Heart left ventricle (tissue), 13 donors: Measurements from ENCODE around the gene NLRP3.

Source experiments
- CTCF ChIP-seq, 12 donors: fragments of 200-600 bp; sonication (generic) in 4 of 12; IDR thresholded peaks; one replicate each; pipeline versions ENCODE4 v1.5.0 to v1.8.0; 2018 to 2022; ENCODE audit warnings: antibody characterized with exemption in 12 of 12, mild to moderate bottlenecking in 5 of 12
- POLR2A ChIP-seq, 2 donors: fragments of 450-650 bp; IDR thresholded peaks; one replicate each; pipeline ENCODE4 v1.6.1; 2017; ENCODE audit warnings: antibody characterized with exemption in 2 of 2, mild to moderate bottlenecking in 2 of 2, moderate library complexity in 2 of 2
- donor health status: ischemic (EF 13 %, LVEDD 7.1; RV severe dilation, severe dysfunction).
- donor health status: DM: no; HTN: yes; CAD: no.
- donor health status: DM: no; HTN: no; CAD: no.
- donor health status: ischemic (EF 25% LVEDD 6.9; RV normal size, moderate dysfunction).
- donor health status: ischemic (EF 25% LVEDD 5.7; RV mildly dilated, moderate dysfunction).
- donor health status: ischemic (EF 35%, LVEDD 5.7; RV mildly dilated, moderate dysfunction).
- donor health status: nonischemic (EF 11% LVEDD 7.7; RV severe dilation, severe dysfunction).
- donor health status: DM: yes; HTN: yes; CAD: no.
- donor health status: PGD.
- donor health status: ischemic (EF 29% LVEDD 5.4; RV normal size, mild dysfunction).
- donor health status: nonischemic (EF 23%, LVEDD 6.1; RV moderate dilation, normal function).

GRCh38 chr1:247390996-247391395 lies 25.0 kb upstream of the NLRP3 start:
- TF ChIP-seq CTCF (IDR thresholded peaks at IDR 0.05) (no peak), POLR2A (IDR thresholded peaks at IDR 0.05) (no peak)
